GM23338 (cell line): Measurements from ENCODE around the gene ETFRF1. TPM values are rescaled to one million over a fixed set of nuclear protein-coding genes. Genes with fewer than 3 reads are reported as not detected.

ENCODE experiments used
- ATAC-seq: fragments of 200-7000 bp; cut with Tn5 transposase; 3 replicates; pipeline ENCODE4 v1.9.1; 2020
- DNase-seq: peaks from one replicate; pipeline ENCODE4 v3.0.0-alpha.2; 2015; ENCODE audit warnings: low spot score
- H2AFZ ChIP-seq: fragments of 200-600 bp; sonication (generic); 2 replicates; pipeline ENCODE4 v1.8.0; 2016; ENCODE audit warnings: antibody characterized with exemption, mild to moderate bottlenecking, moderate library complexity
- H3F3A ChIP-seq: fragments of 200-600 bp; sonication (generic); replicated peaks from 2 replicates; pipeline ENCODE4 v1.8.0; 2017; ENCODE audit warnings: antibody characterized with exemption, mixed run types, low read depth
- H3K27ac ChIP-seq: fragments of 200-600 bp; sonication (generic); 2 replicates; pipeline ENCODE4 v1.6.1; 2016; ENCODE audit warnings: low read depth
- H3K27me3 ChIP-seq: fragments of 200-600 bp; sonication (generic); 2 replicates; pipeline ENCODE4 v1.8.0; 2016; ENCODE audit warnings: mild to moderate bottlenecking, mixed run types, moderate library complexity; ENCODE audit not compliant: insufficient read depth
- H3K36me3 ChIP-seq: fragments of 200-600 bp; sonication (generic); 2 replicates; pipeline ENCODE4 v1.8.0; 2016; ENCODE audit warnings: mild to moderate bottlenecking; ENCODE audit not compliant: insufficient read depth
- H3K4me1 ChIP-seq: fragments of 200-600 bp; sonication (generic); 2 replicates; pipeline ENCODE4 v1.8.0; 2016; ENCODE audit warnings: mild to moderate bottlenecking, moderate library complexity; ENCODE audit not compliant: insufficient read depth
- H3K4me2 ChIP-seq: fragments of 200-600 bp; sonication (generic); 2 replicates; pipeline ENCODE4 v1.7.1; 2017; ENCODE audit warnings: mixed run types
- H3K4me3 ChIP-seq: fragments of 200-600 bp; sonication (generic); 2 replicates; pipeline ENCODE4 v1.6.1; 2016; ENCODE audit warnings: mixed run types
- H3K79me2 ChIP-seq: fragments of 200-600 bp; sonication (generic); replicated peaks from 2 replicates; pipeline ENCODE4 v1.8.0; 2017; ENCODE audit warnings: mild to moderate bottlenecking; ENCODE audit not compliant: insufficient read depth
- H3K9me2 ChIP-seq: fragments of 200-600 bp; sonication (generic); 2 replicates; pipeline ENCODE4 v1.8.0; 2017; ENCODE audit not compliant: insufficient read depth
- H4K20me1 ChIP-seq: fragments of 200-600 bp; sonication (generic); replicated peaks from 2 replicates; pipeline ENCODE4 v1.8.0; 2017; ENCODE audit warnings: mild to moderate bottlenecking; ENCODE audit not compliant: insufficient read depth
- H3K27ac Mint-ChIP-seq: 2 replicates; pipeline ENCODE4 v1.8.0; 2020; ENCODE audit warnings: inconsistent platforms, mild to moderate bottlenecking, moderate library complexity, mixed read lengths
- H3K27me3 Mint-ChIP-seq: 3 replicates; pipeline ENCODE4 v1.8.0; 2022; ENCODE audit warnings: low read depth, mild to moderate bottlenecking, moderate library complexity, mixed read lengths, inconsistent platforms; ENCODE audit not compliant: insufficient read depth, poor library complexity
- H3K36me3 Mint-ChIP-seq: 3 replicates; pipeline ENCODE4 v1.8.0; 2021; ENCODE audit warnings: low read depth, mild to moderate bottlenecking, inconsistent platforms, moderate library complexity, mixed read lengths
- H3K4me1 Mint-ChIP-seq: 3 replicates; pipeline ENCODE4 v1.8.0; 2020; ENCODE audit warnings: mild to moderate bottlenecking, inconsistent platforms, mixed read lengths
- H3K4me3 Mint-ChIP-seq: 3 replicates; pipeline ENCODE4 v1.8.0; 2021; ENCODE audit warnings: moderate library complexity, mild to moderate bottlenecking, inconsistent platforms, mixed read lengths
- H3K9me3 Mint-ChIP-seq: 3 replicates; pipeline ENCODE4 v1.8.0; 2020; ENCODE audit warnings: moderate library complexity, mild to moderate bottlenecking, inconsistent platforms, mixed read lengths
- JUNB ChIP-seq: IDR thresholded peaks from one replicate; pipeline ENCODE4 v1.6.1; 2016; ENCODE audit warnings: antibody characterized with exemption; ENCODE audit not compliant: unreplicated experiment
- NANOG ChIP-seq: IDR thresholded peaks from 2 replicates; pipeline ENCODE4 v1.6.1; 2016; ENCODE audit warnings: antibody characterized with exemption, borderline replicate concordance
- POLR2AphosphoS5 ChIP-seq: IDR thresholded peaks from 2 replicates; pipeline ENCODE4 v1.6.1; 2016; ENCODE audit warnings: antibody characterized with exemption, low read depth
- STAT1 ChIP-seq: IDR thresholded peaks from one replicate; pipeline ENCODE4 v1.6.1; 2016; ENCODE audit warnings: antibody characterized with exemption; ENCODE audit not compliant: unreplicated experiment
- ZNF114 ChIP-seq: fragments of 250-450 bp; sonication (Bioruptor Pico); IDR thresholded peaks from 2 replicates; pipeline ENCODE4 v1.5.0; 2020; ENCODE audit warnings: mild to moderate bottlenecking, moderate library complexity
- polyA plus RNA-seq: library from polyadenylated mRNA; unstranded; fragments of >200 nt; fragmentation: Nextera tagmentation; extraction: Ambion mirVana; gene quantifications from 2 replicates; pipeline ENCODE4 v1.2.1, GENCODE V29; 2016
- total RNA-seq: library from RNA; depleted of rRNA; stranded (reverse); fragments of >200 nt; shearing (Covaris generic); gene quantifications from 2 replicates; pipeline ENCODE4 v1.2.3, GENCODE V29; 2014
- TF ChIP-seq, protein P1 (sequence below): fragments of 250-450 bp; sonication (Bioruptor Pico); IDR thresholded peaks from 2 replicates; pipeline ENCODE4 v1.5.0; 2020; ENCODE audit warnings: mild to moderate bottlenecking, moderate library complexity

Gene ETFRF1
- total and polyA plus RNA-seq, 2 experiments from 2014 or later: 8.1 to 14.2 TPM

DNA sequence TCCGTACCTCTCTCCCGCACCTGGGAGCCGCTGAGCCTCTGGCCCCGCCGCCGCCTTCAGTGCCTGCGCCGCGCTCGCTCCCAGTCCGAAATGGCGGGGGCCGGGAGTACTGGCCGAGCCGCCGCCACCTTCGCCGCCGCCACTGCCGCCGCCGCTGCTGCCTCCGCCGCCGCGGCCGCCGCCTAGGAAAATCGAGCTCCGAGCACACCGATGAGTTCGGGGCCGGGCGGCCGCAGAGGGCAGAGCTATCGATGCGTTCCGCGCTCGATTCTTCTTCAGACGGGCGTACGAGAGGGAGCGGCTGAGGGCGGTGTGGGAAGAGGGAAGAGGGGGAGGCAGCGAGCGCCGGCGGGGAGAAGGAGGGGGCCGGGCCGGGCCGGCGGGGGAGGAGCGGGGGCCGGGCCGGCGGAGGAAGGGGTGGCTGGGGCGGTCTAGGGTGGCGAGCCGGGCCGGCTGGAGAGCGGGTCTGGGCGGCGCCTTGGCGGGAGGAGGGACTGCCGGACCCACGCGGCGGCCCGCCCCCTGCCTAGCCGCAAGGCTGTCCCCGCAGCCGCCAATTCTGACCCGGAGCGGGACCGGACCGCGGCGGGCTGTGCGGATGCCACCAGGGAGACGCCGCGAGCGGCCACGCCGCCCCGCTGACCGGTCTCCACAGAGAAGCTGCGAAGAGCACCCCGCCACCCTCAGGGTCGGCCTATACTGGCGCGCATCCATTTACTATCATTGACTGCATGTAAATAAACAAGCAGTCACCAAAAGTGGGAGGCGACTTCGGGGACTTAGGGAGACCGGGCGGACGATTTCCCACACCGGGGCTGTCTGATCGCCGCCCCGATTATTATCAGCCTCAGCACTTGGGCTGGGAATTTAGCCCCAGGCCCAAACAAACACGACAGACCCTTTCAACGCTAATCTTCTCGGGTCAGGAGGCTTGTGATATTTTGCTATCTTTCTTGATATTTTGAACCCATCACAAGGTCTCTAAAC lies 56.0 kb downstream of the ETFRF1 start, which contains the start of gene KRAS:
Gene KRAS (minus strand): TSS at position 186 of the 987 bp plus-strand sequence.
- DNase-seq (peak; percentile 99), ATAC-seq (peak; percentile 88)
- H3K27me3 Mint-ChIP-seq: peaks cover 4% of the 10 kb centered on the region
- H3K36me3 ChIP-seq: no peaks in the 10 kb centered on the region
- no peak for TF ChIP-seq ZNF114 (CRISPR knock-in tag)
- peak; percentile 68 for TF ChIP-seq POLR2AphosphoS5
- TF ChIP-seq, protein P1, sequence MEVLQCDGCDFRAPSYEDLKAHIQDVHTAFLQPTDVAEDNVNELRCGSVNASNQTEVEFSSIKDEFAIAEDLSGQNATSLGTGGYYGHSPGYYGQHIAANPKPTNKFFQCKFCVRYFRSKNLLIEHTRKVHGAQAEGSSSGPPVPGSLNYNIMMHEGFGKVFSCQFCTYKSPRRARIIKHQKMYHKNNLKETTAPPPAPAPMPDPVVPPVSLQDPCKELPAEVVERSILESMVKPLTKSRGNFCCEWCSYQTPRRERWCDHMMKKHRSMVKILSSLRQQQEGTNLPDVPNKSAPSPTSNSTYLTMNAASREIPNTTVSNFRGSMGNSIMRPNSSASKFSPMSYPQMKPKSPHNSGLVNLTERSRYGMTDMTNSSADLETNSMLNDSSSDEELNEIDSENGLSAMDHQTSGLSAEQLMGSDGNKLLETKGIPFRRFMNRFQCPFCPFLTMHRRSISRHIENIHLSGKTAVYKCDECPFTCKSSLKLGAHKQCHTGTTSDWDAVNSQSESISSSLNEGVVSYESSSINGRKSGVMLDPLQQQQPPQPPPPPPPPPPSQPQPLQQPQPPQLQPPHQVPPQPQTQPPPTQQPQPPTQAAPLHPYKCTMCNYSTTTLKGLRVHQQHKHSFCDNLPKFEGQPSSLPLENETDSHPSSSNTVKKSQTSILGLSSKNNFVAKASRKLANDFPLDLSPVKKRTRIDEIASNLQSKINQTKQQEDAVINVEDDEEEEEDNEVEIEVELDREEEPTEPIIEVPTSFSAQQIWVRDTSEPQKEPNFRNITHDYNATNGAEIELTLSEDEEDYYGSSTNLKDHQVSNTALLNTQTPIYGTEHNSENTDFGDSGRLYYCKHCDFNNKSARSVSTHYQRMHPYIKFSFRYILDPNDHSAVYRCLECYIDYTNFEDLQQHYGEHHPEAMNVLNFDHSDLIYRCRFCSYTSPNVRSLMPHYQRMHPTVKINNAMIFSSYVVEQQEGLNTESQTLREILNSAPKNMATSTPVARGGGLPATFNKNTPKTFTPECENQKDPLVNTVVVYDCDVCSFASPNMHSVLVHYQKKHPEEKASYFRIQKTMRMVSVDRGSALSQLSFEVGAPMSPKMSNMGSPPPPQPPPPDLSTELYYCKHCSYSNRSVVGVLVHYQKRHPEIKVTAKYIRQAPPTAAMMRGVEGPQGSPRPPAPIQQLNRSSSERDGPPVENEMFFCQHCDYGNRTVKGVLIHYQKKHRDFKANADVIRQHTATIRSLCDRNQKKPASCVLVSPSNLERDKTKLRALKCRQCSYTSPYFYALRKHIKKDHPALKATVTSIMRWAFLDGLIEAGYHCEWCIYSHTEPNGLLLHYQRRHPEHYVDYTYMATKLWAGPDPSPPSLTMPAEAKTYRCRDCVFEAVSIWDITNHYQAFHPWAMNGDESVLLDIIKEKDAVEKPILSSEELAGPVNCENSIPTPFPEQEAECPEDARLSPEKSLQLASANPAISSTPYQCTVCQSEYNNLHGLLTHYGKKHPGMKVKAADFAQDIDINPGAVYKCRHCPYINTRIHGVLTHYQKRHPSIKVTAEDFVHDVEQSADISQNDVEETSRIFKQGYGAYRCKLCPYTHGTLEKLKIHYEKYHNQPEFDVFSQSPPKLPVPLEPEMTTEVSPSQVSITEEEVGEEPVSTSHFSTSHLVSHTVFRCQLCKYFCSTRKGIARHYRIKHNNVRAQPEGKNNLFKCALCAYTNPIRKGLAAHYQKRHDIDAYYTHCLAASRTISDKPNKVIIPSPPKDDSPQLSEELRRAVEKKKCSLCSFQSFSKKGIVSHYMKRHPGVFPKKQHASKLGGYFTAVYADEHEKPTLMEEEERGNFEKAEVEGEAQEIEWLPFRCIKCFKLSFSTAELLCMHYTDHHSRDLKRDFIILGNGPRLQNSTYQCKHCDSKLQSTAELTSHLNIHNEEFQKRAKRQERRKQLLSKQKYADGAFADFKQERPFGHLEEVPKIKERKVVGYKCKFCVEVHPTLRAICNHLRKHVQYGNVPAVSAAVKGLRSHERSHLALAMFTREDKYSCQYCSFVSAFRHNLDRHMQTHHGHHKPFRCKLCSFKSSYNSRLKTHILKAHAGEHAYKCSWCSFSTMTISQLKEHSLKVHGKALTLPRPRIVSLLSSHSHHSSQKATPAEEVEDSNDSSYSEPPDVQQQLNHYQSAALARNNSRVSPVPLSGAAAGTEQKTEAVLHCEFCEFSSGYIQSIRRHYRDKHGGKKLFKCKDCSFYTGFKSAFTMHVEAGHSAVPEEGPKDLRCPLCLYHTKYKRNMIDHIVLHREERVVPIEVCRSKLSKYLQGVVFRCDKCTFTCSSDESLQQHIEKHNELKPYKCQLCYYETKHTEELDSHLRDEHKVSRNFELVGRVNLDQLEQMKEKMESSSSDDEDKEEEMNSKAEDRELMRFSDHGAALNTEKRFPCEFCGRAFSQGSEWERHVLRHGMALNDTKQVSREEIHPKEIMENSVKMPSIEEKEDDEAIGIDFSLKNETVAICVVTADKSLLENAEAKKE: no peak
- no peak for TF ChIP-seq JUNB
- TF ChIP-seq STAT1: no peak
- TF ChIP-seq NANOG: no peak
- H2AFZ ChIP-seq: peak within 1 kb of the TSS; percentile 88
- H3K27ac Mint-ChIP-seq: peak within 1 kb of the TSS; percentile 90
- peaks cover 6% of the 10 kb centered on the region for H3K4me1 ChIP-seq
- H3K27me3 ChIP-seq: peaks cover 13% of the 10 kb centered on the region; the same call in 1 of the 2 replicates
- H3K36me3 Mint-ChIP-seq: peaks cover 8% of the 10 kb centered on the region; the same call in 2 of the 3 replicates
- peaks cover 26% of the 10 kb centered on the region for H3K4me1 Mint-ChIP-seq
- peak within 1 kb of the TSS; percentile 95 for H3K4me3 Mint-ChIP-seq
- H3F3A ChIP-seq: no peaks in the 10 kb centered on the region
- H3K79me2 ChIP-seq: peaks cover 42% of the 10 kb centered on the region
- peak within 1 kb of the TSS; percentile 93 for H3K4me2 ChIP-seq
- H3K27ac ChIP-seq: peak within 1 kb of the TSS; percentile 79; the same call in 1 of the 2 replicates
- peak within 1 kb of the TSS; percentile 98 for H3K4me3 ChIP-seq
- H4K20me1 ChIP-seq: peaks cover 25% of the 10 kb centered on the region
- H3K9me2 ChIP-seq: no peaks in the 10 kb centered on the region
- H3K9me3 Mint-ChIP-seq: no peaks in the 10 kb centered on the region
